GM23338 (cell line): ENCODE results near the gene ZAP70. TPM values are rescaled to one million over a fixed set of nuclear protein-coding genes. Genes with fewer than 3 reads are reported as not detected.
A peak's percentile ranks its signal among the peaks of the same experiment; 100 is the strongest.

ENCODE experiments used
- ATAC-seq: fragments of 200-7000 bp; cut with Tn5 transposase; 3 replicates; pipeline ENCODE4 v1.9.1; 2020
- DNase-seq: peaks from one replicate; pipeline ENCODE4 v3.0.0-alpha.2; 2015; ENCODE audit warnings: low spot score
- H2AFZ ChIP-seq: fragments of 200-600 bp; sonication (generic); 2 replicates; pipeline ENCODE4 v1.8.0; 2016; ENCODE audit warnings: antibody characterized with exemption, mild to moderate bottlenecking, moderate library complexity
- H3F3A ChIP-seq: fragments of 200-600 bp; sonication (generic); replicated peaks from 2 replicates; pipeline ENCODE4 v1.8.0; 2017; ENCODE audit warnings: antibody characterized with exemption, mixed run types, low read depth
- H3K27ac ChIP-seq: fragments of 200-600 bp; sonication (generic); 2 replicates; pipeline ENCODE4 v1.6.1; 2016; ENCODE audit warnings: low read depth
- H3K27me3 ChIP-seq: fragments of 200-600 bp; sonication (generic); 2 replicates; pipeline ENCODE4 v1.8.0; 2016; ENCODE audit warnings: mild to moderate bottlenecking, mixed run types, moderate library complexity; ENCODE audit not compliant: insufficient read depth
- H3K36me3 ChIP-seq: fragments of 200-600 bp; sonication (generic); 2 replicates; pipeline ENCODE4 v1.8.0; 2016; ENCODE audit warnings: mild to moderate bottlenecking; ENCODE audit not compliant: insufficient read depth
- H3K4me1 ChIP-seq: fragments of 200-600 bp; sonication (generic); 2 replicates; pipeline ENCODE4 v1.8.0; 2016; ENCODE audit warnings: mild to moderate bottlenecking, moderate library complexity; ENCODE audit not compliant: insufficient read depth
- H3K4me2 ChIP-seq: fragments of 200-600 bp; sonication (generic); 2 replicates; pipeline ENCODE4 v1.7.1; 2017; ENCODE audit warnings: mixed run types
- H3K4me3 ChIP-seq: fragments of 200-600 bp; sonication (generic); 2 replicates; pipeline ENCODE4 v1.6.1; 2016; ENCODE audit warnings: mixed run types
- H3K79me2 ChIP-seq: fragments of 200-600 bp; sonication (generic); replicated peaks from 2 replicates; pipeline ENCODE4 v1.8.0; 2017; ENCODE audit warnings: mild to moderate bottlenecking; ENCODE audit not compliant: insufficient read depth
- H3K9me2 ChIP-seq: fragments of 200-600 bp; sonication (generic); 2 replicates; pipeline ENCODE4 v1.8.0; 2017; ENCODE audit not compliant: insufficient read depth
- H4K20me1 ChIP-seq: fragments of 200-600 bp; sonication (generic); replicated peaks from 2 replicates; pipeline ENCODE4 v1.8.0; 2017; ENCODE audit warnings: mild to moderate bottlenecking; ENCODE audit not compliant: insufficient read depth
- H3K27ac Mint-ChIP-seq: 2 replicates; pipeline ENCODE4 v1.8.0; 2020; ENCODE audit warnings: inconsistent platforms, mild to moderate bottlenecking, moderate library complexity, mixed read lengths
- H3K27me3 Mint-ChIP-seq: 3 replicates; pipeline ENCODE4 v1.8.0; 2022; ENCODE audit warnings: low read depth, mild to moderate bottlenecking, moderate library complexity, mixed read lengths, inconsistent platforms; ENCODE audit not compliant: insufficient read depth, poor library complexity
- H3K36me3 Mint-ChIP-seq: 3 replicates; pipeline ENCODE4 v1.8.0; 2021; ENCODE audit warnings: low read depth, mild to moderate bottlenecking, inconsistent platforms, moderate library complexity, mixed read lengths
- H3K4me1 Mint-ChIP-seq: 3 replicates; pipeline ENCODE4 v1.8.0; 2020; ENCODE audit warnings: mild to moderate bottlenecking, inconsistent platforms, mixed read lengths
- H3K4me3 Mint-ChIP-seq: 3 replicates; pipeline ENCODE4 v1.8.0; 2021; ENCODE audit warnings: moderate library complexity, mild to moderate bottlenecking, inconsistent platforms, mixed read lengths
- H3K9me3 Mint-ChIP-seq: 3 replicates; pipeline ENCODE4 v1.8.0; 2020; ENCODE audit warnings: moderate library complexity, mild to moderate bottlenecking, inconsistent platforms, mixed read lengths
- CREB1 ChIP-seq: fragments of 250-450 bp; sonication (Bioruptor Pico); IDR thresholded peaks from 2 replicates; pipeline ENCODE4 v1.5.0; 2020; ENCODE audit warnings: low read depth, mild to moderate bottlenecking, moderate library complexity
- EZH2 ChIP-seq: fragments of 200-600 bp; sonication (generic); IDR thresholded peaks from one replicate; pipeline ENCODE4 v1.8.0; 2017; ENCODE audit warnings: antibody characterized with exemption, mild to moderate bottlenecking, low read depth; ENCODE audit not compliant: unreplicated experiment
- EZH2phosphoT487 ChIP-seq: fragments of 200-600 bp; sonication (generic); IDR thresholded peaks from one replicate; pipeline ENCODE4 v1.8.1; 2018; ENCODE audit warnings: antibody characterized with exemption; ENCODE audit not compliant: unreplicated experiment
- POLR2AphosphoS5 ChIP-seq: IDR thresholded peaks from 2 replicates; pipeline ENCODE4 v1.6.1; 2016; ENCODE audit warnings: antibody characterized with exemption, low read depth
- ZNF331 ChIP-seq: fragments of 250-450 bp; sonication (Bioruptor Pico); IDR thresholded peaks from 2 replicates; pipeline ENCODE4 v1.5.0; 2020; ENCODE audit warnings: low read depth, mild to moderate bottlenecking, moderate library complexity
- polyA plus RNA-seq: library from polyadenylated mRNA; unstranded; fragments of >200 nt; fragmentation: Nextera tagmentation; extraction: Ambion mirVana; gene quantifications from 2 replicates; pipeline ENCODE4 v1.2.1, GENCODE V29; 2016
- total RNA-seq: library from RNA; depleted of rRNA; stranded (reverse); fragments of >200 nt; shearing (Covaris generic); gene quantifications from 2 replicates; pipeline ENCODE4 v1.2.3, GENCODE V29; 2014
- TF ChIP-seq, protein P1 (sequence below): fragments of 250-450 bp; sonication (Bioruptor Pico); IDR thresholded peaks from 2 replicates; pipeline ENCODE4 v1.5.0; 2020; ENCODE audit warnings: mild to moderate bottlenecking, moderate library complexity

Gene ZAP70
- total and polyA plus RNA-seq, 2 experiments from 2014 or later: 0.42 TPM; not detected in 1

GRCh38 chr2:97688062-97688827 lies 25.1 kb upstream of the ZAP70 start (continued):
- TF ChIP-seq, protein P1, sequence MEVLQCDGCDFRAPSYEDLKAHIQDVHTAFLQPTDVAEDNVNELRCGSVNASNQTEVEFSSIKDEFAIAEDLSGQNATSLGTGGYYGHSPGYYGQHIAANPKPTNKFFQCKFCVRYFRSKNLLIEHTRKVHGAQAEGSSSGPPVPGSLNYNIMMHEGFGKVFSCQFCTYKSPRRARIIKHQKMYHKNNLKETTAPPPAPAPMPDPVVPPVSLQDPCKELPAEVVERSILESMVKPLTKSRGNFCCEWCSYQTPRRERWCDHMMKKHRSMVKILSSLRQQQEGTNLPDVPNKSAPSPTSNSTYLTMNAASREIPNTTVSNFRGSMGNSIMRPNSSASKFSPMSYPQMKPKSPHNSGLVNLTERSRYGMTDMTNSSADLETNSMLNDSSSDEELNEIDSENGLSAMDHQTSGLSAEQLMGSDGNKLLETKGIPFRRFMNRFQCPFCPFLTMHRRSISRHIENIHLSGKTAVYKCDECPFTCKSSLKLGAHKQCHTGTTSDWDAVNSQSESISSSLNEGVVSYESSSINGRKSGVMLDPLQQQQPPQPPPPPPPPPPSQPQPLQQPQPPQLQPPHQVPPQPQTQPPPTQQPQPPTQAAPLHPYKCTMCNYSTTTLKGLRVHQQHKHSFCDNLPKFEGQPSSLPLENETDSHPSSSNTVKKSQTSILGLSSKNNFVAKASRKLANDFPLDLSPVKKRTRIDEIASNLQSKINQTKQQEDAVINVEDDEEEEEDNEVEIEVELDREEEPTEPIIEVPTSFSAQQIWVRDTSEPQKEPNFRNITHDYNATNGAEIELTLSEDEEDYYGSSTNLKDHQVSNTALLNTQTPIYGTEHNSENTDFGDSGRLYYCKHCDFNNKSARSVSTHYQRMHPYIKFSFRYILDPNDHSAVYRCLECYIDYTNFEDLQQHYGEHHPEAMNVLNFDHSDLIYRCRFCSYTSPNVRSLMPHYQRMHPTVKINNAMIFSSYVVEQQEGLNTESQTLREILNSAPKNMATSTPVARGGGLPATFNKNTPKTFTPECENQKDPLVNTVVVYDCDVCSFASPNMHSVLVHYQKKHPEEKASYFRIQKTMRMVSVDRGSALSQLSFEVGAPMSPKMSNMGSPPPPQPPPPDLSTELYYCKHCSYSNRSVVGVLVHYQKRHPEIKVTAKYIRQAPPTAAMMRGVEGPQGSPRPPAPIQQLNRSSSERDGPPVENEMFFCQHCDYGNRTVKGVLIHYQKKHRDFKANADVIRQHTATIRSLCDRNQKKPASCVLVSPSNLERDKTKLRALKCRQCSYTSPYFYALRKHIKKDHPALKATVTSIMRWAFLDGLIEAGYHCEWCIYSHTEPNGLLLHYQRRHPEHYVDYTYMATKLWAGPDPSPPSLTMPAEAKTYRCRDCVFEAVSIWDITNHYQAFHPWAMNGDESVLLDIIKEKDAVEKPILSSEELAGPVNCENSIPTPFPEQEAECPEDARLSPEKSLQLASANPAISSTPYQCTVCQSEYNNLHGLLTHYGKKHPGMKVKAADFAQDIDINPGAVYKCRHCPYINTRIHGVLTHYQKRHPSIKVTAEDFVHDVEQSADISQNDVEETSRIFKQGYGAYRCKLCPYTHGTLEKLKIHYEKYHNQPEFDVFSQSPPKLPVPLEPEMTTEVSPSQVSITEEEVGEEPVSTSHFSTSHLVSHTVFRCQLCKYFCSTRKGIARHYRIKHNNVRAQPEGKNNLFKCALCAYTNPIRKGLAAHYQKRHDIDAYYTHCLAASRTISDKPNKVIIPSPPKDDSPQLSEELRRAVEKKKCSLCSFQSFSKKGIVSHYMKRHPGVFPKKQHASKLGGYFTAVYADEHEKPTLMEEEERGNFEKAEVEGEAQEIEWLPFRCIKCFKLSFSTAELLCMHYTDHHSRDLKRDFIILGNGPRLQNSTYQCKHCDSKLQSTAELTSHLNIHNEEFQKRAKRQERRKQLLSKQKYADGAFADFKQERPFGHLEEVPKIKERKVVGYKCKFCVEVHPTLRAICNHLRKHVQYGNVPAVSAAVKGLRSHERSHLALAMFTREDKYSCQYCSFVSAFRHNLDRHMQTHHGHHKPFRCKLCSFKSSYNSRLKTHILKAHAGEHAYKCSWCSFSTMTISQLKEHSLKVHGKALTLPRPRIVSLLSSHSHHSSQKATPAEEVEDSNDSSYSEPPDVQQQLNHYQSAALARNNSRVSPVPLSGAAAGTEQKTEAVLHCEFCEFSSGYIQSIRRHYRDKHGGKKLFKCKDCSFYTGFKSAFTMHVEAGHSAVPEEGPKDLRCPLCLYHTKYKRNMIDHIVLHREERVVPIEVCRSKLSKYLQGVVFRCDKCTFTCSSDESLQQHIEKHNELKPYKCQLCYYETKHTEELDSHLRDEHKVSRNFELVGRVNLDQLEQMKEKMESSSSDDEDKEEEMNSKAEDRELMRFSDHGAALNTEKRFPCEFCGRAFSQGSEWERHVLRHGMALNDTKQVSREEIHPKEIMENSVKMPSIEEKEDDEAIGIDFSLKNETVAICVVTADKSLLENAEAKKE (CRISPR knock-in tag): no peak
- TF ChIP-seq EZH2: no peak
- no peak for TF ChIP-seq CREB1 (CRISPR knock-in tag)

DNA sequence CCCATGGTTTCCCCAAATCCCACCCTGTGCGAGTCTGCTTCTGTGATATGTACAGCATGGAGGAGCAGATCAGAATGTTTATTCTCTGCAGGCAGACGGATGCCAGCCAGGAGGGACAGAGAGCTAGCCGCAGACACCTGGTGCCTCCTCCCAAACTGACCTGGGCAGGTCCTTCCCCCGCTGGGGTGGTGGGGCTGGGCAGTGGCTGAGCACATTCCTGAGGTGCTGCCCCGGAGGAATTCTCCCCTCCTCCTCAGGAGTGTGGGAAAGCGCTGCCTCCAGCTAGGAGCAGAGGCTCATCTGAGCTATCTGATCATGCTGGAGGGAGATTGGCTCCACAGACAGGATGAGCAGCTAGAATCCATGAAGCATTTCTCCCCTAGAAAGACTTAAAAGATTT lies 22.2 kb upstream of the ZAP70 start:
- no peaks in the 10 kb centered on the region for H3K36me3 ChIP-seq
- no peaks in the 10 kb centered on the region for H3F3A ChIP-seq
- no peak overlapping the region; the same call in 1 of the 2 replicates for H2AFZ ChIP-seq
- ATAC-seq (peak; percentile 99), DNase-seq (peak; percentile 86)
- H3K4me1 ChIP-seq: peaks cover 13% of the 10 kb centered on the region; the same call in 1 of the 2 replicates
- no peaks in the 10 kb centered on the region for H3K36me3 Mint-ChIP-seq
- peaks cover 4% of the 10 kb centered on the region for H3K27me3 Mint-ChIP-seq
- peak overlapping the region; percentile 43; the same call in 1 of the 2 replicates for H3K27ac Mint-ChIP-seq
- H3K4me3 Mint-ChIP-seq: 0 out of 3 replicates have a peak overlapping the region, but pooled peaks have one; percentile 26
- no peaks in the 10 kb centered on the region for H3K79me2 ChIP-seq
- H3K27me3 ChIP-seq: no peaks in the 10 kb centered on the region
- no peak overlapping the region for H3K4me2 ChIP-seq
- no peak overlapping the region for H3K4me3 ChIP-seq
- H3K27ac ChIP-seq: peak overlapping the region; percentile 70; the same call in 1 of the 2 replicates
- H3K4me1 Mint-ChIP-seq: peaks cover 21% of the 10 kb centered on the region
- no peaks in the 10 kb centered on the region for H3K9me2 ChIP-seq
- no peaks in the 10 kb centered on the region for H4K20me1 ChIP-seq
- H3K9me3 Mint-ChIP-seq: 0 out of 3 replicates have a peak, but pooled peaks cover under 1% of the 10 kb centered on the region
- TF ChIP-seq ZNF331 (CRISPR knock-in tag): no peak
- TF ChIP-seq EZH2: no peak
- no peak for TF ChIP-seq CREB1 (CRISPR knock-in tag)
- TF ChIP-seq, protein P1 (CRISPR knock-in tag): no peak
- no peak for TF ChIP-seq POLR2AphosphoS5
- no peak for TF ChIP-seq EZH2phosphoT487
